ENCODE results near the gene MID1.

Gene MID1

DNA sequence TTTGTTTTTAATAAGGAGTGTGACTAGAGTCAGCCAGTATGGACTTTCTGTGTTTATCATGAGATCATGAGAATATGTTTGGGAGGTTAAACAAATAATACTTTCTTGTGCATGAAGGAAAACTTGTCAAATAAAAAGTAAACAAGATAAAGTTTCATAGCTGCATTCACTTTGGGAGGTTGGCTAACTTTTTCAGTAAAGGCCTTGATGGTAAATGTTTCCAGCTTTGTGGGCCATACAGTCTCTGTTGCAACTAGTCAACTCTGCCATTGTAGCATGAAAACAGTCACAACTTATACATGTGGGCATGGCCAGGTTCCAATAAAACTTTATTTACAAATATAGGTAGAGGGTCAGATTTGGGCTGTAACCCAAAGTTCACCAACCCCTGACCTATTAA lies 150.4 kb downstream of the MID1 start:
- TF ChIP-seq EZH2phosphoT487 (IDR thresholded peaks at IDR 0.05; ENCODE audit: borderline replicate concordance) (no peak), CTCF (conservative IDR thresholded peaks at IDR 0.05; ENCODE audit: low read length) (no peak)
- no peaks in the 10 kb centered on the region for H3K79me2 ChIP-seq (ENCODE audit: insufficient read depth, low read length)
- no peaks in the 10 kb centered on the region for H3F3A ChIP-seq (ENCODE audit: low read depth)
- no peaks in the 10 kb centered on the region for H4K20me1 ChIP-seq (ENCODE audit: insufficient read depth, low read length, poor library complexity, severe bottlenecking)
- no peaks in the 10 kb centered on the region for H3K9me2 ChIP-seq (replicated peaks; ENCODE audit: low read depth, low read length)
- no peaks in the 10 kb centered on the region for H3K27me3 ChIP-seq (ENCODE audit: insufficient read depth, low read length, poor library complexity, severe bottlenecking)
- no peaks in the 10 kb centered on the region for H3K9me3 ChIP-seq (ENCODE audit: insufficient read depth, low read depth, low read length)
- H3K36me3 ChIP-seq (ENCODE audit: insufficient read depth, low read length) = no peaks in the 10 kb centered on the region
- H3K4me1 ChIP-seq (ENCODE audit: insufficient read depth, low read length, poor library complexity, severe bottlenecking) = no peaks in the 10 kb centered on the region
- H3K4me2 ChIP-seq (ENCODE audit: low read depth, low read length, poor library complexity, severe bottlenecking) = no peak overlapping the region
- H3K9ac ChIP-seq (ENCODE audit: low read depth, low read length, poor library complexity, severe bottlenecking) = no peak overlapping the region
- H3K4me3 ChIP-seq (ENCODE audit: low read length, poor library complexity, severe bottlenecking) = no peak overlapping the region
- no peak overlapping the region for H2AFZ ChIP-seq (ENCODE audit: low read length)

DNA sequence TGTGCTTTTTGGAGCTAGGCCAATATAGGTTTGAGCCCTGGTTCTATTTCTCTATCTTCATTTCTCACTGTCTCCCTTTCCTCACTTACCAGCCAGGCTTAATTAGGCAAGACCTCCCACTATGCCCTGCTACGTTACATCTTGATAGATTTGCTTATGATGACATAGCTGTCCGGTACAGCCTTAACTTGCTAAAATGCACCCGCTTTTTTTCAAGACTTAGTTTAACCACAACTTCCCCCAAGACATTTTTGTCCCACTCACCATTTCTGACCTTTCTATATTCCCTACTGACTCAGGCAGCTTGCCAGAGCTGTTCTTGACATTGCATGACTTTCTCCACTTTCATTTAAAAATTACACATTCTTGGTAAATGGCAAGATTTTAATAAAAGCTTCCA lies 152.6 kb downstream of the MID1 start:
- no peak overlapping the region for H3K4me2 ChIP-seq (ENCODE audit: low read depth, low read length, poor library complexity, severe bottlenecking)
- no peaks in the 10 kb centered on the region for H3K9me2 ChIP-seq (replicated peaks; ENCODE audit: low read depth, low read length)

DNA sequence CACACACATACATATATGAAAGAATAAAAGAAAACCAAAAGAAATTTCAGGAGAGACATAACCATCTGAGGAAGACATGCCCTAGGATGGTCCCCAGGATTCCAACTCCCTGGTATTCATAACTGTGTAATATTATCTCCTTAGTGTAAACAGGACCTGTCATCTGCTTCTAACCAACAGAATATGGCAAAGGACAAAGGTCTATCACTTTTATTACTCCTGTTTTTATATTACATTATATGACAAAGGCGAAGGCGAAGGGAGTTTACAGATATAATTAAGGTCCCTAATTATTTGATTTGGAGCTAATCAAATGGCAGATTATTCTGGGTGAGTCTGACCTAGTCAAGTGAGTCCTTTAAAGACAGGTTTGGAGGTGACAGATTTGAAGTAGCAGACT lies 155.1 kb downstream of the MID1 start:
- Histone ChIP-seq H3K4me2 (ENCODE audit: low read depth, low read length, poor library complexity, severe bottlenecking) (no peak overlapping the region), H3K36me3 (ENCODE audit: insufficient read depth, low read length) (no peaks in the 10 kb centered on the region), H3F3A (ENCODE audit: low read depth) (no peaks in the 10 kb centered on the region), H3K79me2 (ENCODE audit: insufficient read depth, low read length) (no peaks in the 10 kb centered on the region), H3K4me1 (ENCODE audit: insufficient read depth, low read length, poor library complexity, severe bottlenecking) (no peaks in the 10 kb centered on the region), H3K9me2 (replicated peaks; ENCODE audit: low read depth, low read length) (no peaks in the 10 kb centered on the region), H3K27me3 (ENCODE audit: insufficient read depth, low read length, poor library complexity, severe bottlenecking) (no peaks in the 10 kb centered on the region), H3K9me3 (ENCODE audit: insufficient read depth, low read depth, low read length) (no peaks in the 10 kb centered on the region), H3K4me3 (ENCODE audit: low read length, poor library complexity, severe bottlenecking) (no peak overlapping the region), H4K20me1 (ENCODE audit: insufficient read depth, low read length, poor library complexity, severe bottlenecking) (no peaks in the 10 kb centered on the region), H2AFZ (ENCODE audit: low read length) (no peak overlapping the region), H3K9ac (ENCODE audit: low read depth, low read length, poor library complexity, severe bottlenecking) (no peak overlapping the region)
- TF ChIP-seq EZH2phosphoT487 (IDR thresholded peaks at IDR 0.05; ENCODE audit: borderline replicate concordance) (no peak), CTCF (conservative IDR thresholded peaks at IDR 0.05; ENCODE audit: low read length) (no peak)

More for the DNA sequence above, 152.6 kb downstream of the MID1 start:
- no peaks in the 10 kb centered on the region for H3K79me2 ChIP-seq (ENCODE audit: insufficient read depth, low read length)
- no peaks in the 10 kb centered on the region for H3K27me3 ChIP-seq (ENCODE audit: insufficient read depth, low read length, poor library complexity, severe bottlenecking)
- H3F3A ChIP-seq (ENCODE audit: low read depth) = no peaks in the 10 kb centered on the region
- no peaks in the 10 kb centered on the region for H3K36me3 ChIP-seq (ENCODE audit: insufficient read depth, low read length)
- no peaks in the 10 kb centered on the region for H4K20me1 ChIP-seq (ENCODE audit: insufficient read depth, low read length, poor library complexity, severe bottlenecking)
- H3K4me3 ChIP-seq (ENCODE audit: low read length, poor library complexity, severe bottlenecking) = no peak overlapping the region
- no peak overlapping the region for H3K9ac ChIP-seq (ENCODE audit: low read depth, low read length, poor library complexity, severe bottlenecking)
- H3K9me3 ChIP-seq (ENCODE audit: insufficient read depth, low read depth, low read length) = no peaks in the 10 kb centered on the region
- no peak overlapping the region for H2AFZ ChIP-seq (ENCODE audit: low read length)
- TF ChIP-seq EZH2phosphoT487 (IDR thresholded peaks at IDR 0.05; ENCODE audit: borderline replicate concordance) = no peak
- no peak for TF ChIP-seq CTCF (conservative IDR thresholded peaks at IDR 0.05; ENCODE audit: low read length)
- no peaks in the 10 kb centered on the region for H3K4me1 ChIP-seq (ENCODE audit: insufficient read depth, low read length, poor library complexity, severe bottlenecking)
